ENCODE results near the gene PRDM16. TPM values are rescaled to one million over a fixed set of nuclear protein-coding genes. Genes with fewer than 3 reads are reported as not detected.

PRDM16 gene
- total and polyA plus RNA-seq, 2 of the 8 experiments (the other 6 are each of a cell fraction or from before 2014, with no cell fraction given) = 0.39 to 0.43 TPM

DNA sequence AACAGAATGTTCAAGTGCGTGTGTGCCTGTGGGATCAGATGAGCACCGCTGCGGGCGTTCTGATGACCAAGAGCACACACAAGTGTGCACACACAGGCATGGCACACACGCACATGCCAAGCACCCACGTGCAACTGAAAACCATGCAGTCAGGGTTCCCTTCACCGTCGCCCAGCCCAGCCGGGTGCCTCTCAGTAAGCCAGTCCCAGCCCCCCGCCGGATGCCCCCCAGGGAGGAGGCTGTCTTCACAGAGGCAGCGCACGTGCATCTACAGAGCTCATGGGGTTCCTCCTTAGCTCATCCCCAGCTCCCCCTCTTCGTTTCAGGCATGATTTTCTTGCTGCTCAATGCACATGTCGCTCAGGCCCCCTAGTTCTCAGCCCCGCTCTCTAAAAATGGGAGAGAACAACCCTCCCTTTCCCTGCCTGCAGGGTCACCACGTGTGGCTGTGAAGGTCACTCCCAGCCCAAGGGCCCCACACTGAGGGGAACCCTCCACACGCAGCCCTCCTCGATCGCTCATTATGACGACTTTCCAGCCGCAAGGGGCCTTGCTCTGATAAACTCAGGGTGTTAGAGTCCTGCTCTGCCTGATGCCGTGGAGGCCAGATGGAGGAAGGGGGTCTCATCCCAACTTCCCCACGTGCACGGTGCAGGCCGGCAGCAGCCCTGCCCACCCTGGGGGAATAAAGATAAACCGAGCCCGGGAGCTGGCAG, 355.1 kb downstream of the PRDM16 start:
- H3K79me1 ChIP-seq (ENCODE audit: low read depth, low read length) = no peaks in the 10 kb centered on the region
- H3K23me2 ChIP-seq (ENCODE audit: low read depth, low read length) = no peaks in the 10 kb centered on the region
- no peak overlapping the region for H3K4me3 ChIP-seq (ENCODE audit: extremely low read depth in 1 of 4, insufficient read depth in 2 of 4, low read depth in 3 of 4, low read length in 4 of 4)
- FAIRE-seq = no peak
- no peak overlapping the region for H4K91ac ChIP-seq (replicated peaks; ENCODE audit: insufficient read length, low read length)
- H3K14ac ChIP-seq (ENCODE audit: insufficient read length) = no peak overlapping the region
- H3K56ac ChIP-seq (replicated peaks; ENCODE audit: insufficient read length, low read depth, low read length) = no peak overlapping the region
- H2AK5ac ChIP-seq (ENCODE audit: low read depth, low read length) = no peak overlapping the region
- no peak overlapping the region for H2BK15ac ChIP-seq (ENCODE audit: low read length)
- H2BK5ac ChIP-seq (ENCODE audit: low read depth, low read length) = no peak overlapping the region; the same call in 1 of the 2 replicates
- H3K18ac ChIP-seq (ENCODE audit: extremely low read depth, low read length) = no peak overlapping the region
- POLR2A ChIA-PET (ENCODE audit: partially characterized antibody) = no interaction called here
- H2BK120ac ChIP-seq (replicated peaks; ENCODE audit: low read depth, low read length) = no peak overlapping the region
- no peak for DNase-seq (ENCODE audit: low read depth in 1 of 2, low spot score in 2 of 2)
- no peaks in the 10 kb centered on the region for H3K79me2 ChIP-seq (ENCODE audit: control insufficient read depth in 1 of 2, insufficient read depth in 2 of 2, low read length in 2 of 2)
- H3K9me3 ChIP-seq (ENCODE audit: insufficient read depth in 2 of 2, low read depth in 1 of 2, low read length in 1 of 2) = no peaks in the 10 kb centered on the region; a peak in 1 of 4 replicates
- peaks cover 0 to 2% (median 0%) of the 10 kb centered on the region in 4 experiments; a peak in 1 of 7 replicates for H3K4me1 ChIP-seq (replicated peaks in 1 of 4; ENCODE audit: control insufficient read depth in 3 of 4, insufficient read depth in 4 of 4, low read length in 3 of 4)
- H3K27me3 ChIP-seq (replicated peaks in 1 of 4; ENCODE audit: control insufficient read depth in 3 of 4, extremely low read depth in 1 of 4, insufficient read depth in 3 of 4, low read length in 3 of 4) = no peaks in the 10 kb centered on the region
- H3K4ac ChIP-seq (replicated peaks; ENCODE audit: insufficient read length, low read depth, low read length) = peak overlapping the region; percentile 69
- no peak overlapping the region for H2BK12ac ChIP-seq (ENCODE audit: low read depth, low read length)
- H3K9ac ChIP-seq (replicated peaks in 1 of 4; ENCODE audit: extremely low read depth in 1 of 4, low read depth in 3 of 4, low read length in 3 of 4) = no peak overlapping the region
- 81% methylated on average over 25 of the region's 28 CpGs; no CpG with 5 or more reads in 1 of the 2 experiments for WGBS, 2 experiments (ENCODE audit: extremely low coverage in 1 of 2, insufficient coverage in 1 of 2, insufficient read length in 1 of 2, insufficient replicate concordance in 2 of 2, low coverage in 1 of 2, low lambda C conversion rate in 2 of 2, missing lambda C conversion rate in 1 of 2)
- no peak overlapping the region for H3K23ac ChIP-seq (ENCODE audit: insufficient read length)
- no peak overlapping the region for H2AFZ ChIP-seq (ENCODE audit: low read length)
- H2BK20ac ChIP-seq (ENCODE audit: low read length) = no peak overlapping the region
- H3K27ac ChIP-seq (ENCODE audit: low read depth, low read length) = no peak overlapping the region
- CTCF ChIA-PET (ENCODE audit: partially characterized antibody) = interaction anchor here (0.6 to 3.0 kb wide), 48 partner anchors 12 to 1008 kb away, joined by 3 to 14 read pairs (median 4); no protein-coding TSS in a partner anchor
- H4K8ac ChIP-seq (ENCODE audit: extremely low read depth, insufficient read depth, low read length) = peak overlapping the region; percentile 75; the same call in 1 of the 2 replicates
- no peak overlapping the region for H3K4me2 ChIP-seq (ENCODE audit: insufficient read depth in 1 of 2, low read depth in 2 of 2, low read length in 2 of 2)
- H4K5ac ChIP-seq (ENCODE audit: insufficient read length, low read depth, low read length) = no peak overlapping the region
- H4K20me1 ChIP-seq (replicated peaks in 1 of 2; ENCODE audit: control insufficient read depth in 1 of 2, insufficient read depth in 2 of 2, low read length in 2 of 2) = peaks cover 0 to 6% of the 10 kb centered on the region in 2 experiments
- no peaks in the 10 kb centered on the region for H3K36me3 ChIP-seq (ENCODE audit: control insufficient read depth in 2 of 4, insufficient read depth in 4 of 4, low read length in 3 of 4)
- TF ChIP-seq SRF (IDR thresholded peaks at IDR 0.05; ENCODE audit: low read depth, low read length) = no peak
- TF ChIP-seq ASH2L (IDR thresholded peaks at IDR 0.05; ENCODE audit: low read length) = no peak
- no peak for TF ChIP-seq CTBP2 (IDR thresholded peaks at IDR 0.05; ENCODE audit: borderline replicate concordance, insufficient read depth, insufficient read length, low read length)
- TF ChIP-seq POLR2AphosphoS5 (IDR thresholded peaks at IDR 0.05; ENCODE audit: low read depth, low read length) = no peak
- TF ChIP-seq TAF7 (optimal IDR thresholded peaks at IDR 0.05; ENCODE audit: borderline replicate concordance, low read depth, low read length) = no peak
- TF ChIP-seq CHD2 (IDR thresholded peaks at IDR 0.05; ENCODE audit: low read length) = no peak
- no peak for TF ChIP-seq EP300 (IDR thresholded peaks at IDR 0.05; ENCODE audit: borderline replicate concordance in 1 of 2, low read depth in 2 of 2, low read length in 2 of 2)
- no peak for TF ChIP-seq CEBPB (IDR thresholded peaks at IDR 0.05; ENCODE audit: low read depth, low read length)
- no peak for TF ChIP-seq SP4 (IDR thresholded peaks at IDR 0.05; ENCODE audit: low read length)

Measured in H1 (cell line).